H1 (cell line): ENCODE measurements around the gene CACNG6. TPM values are rescaled to one million over a fixed set of nuclear protein-coding genes. Genes with fewer than 3 reads are reported as not detected.

Experiments used
- FOSL1 ChIP-seq: IDR thresholded peaks from 2 replicates; pipeline ENCODE4 v1.6.1; 2011; ENCODE audit warnings: mild to moderate bottlenecking, low read depth, low read length, moderate library complexity; ENCODE audit not compliant: insufficient read depth
- POLR2A ChIP-seq, 2 experiments: IDR thresholded peaks; 1 replicate in 1 of 2; 2 replicates in 1 of 2; pipeline ENCODE4 v1.6.1; 2011; ENCODE audit warnings: low read depth in 2 of 2, low read length in 2 of 2, mild to moderate bottlenecking in 2 of 2; ENCODE audit errors: control extremely low read depth in 1 of 2
- microRNA counts: library from miRNA; unstranded; fragments of <30 nt; microRNA quantifications from one replicate; lab custom pipeline; 2015
- polyA plus RNA-seq, 7 experiments: library from polyadenylated mRNA; depleted of rRNA in 3 of 7; stranded (reverse) in 5 of 7; unstranded in 2 of 7; fragments of >200 nt in 5 of 7; fragments of 200-250 nt in 2 of 7; gene quantifications; 1 replicate in 5 of 7; 2 replicates in 1 of 7; 4 replicates in 1 of 7; pipeline versions ENCODE4 v1.2.1 to v1.2.3, GENCODE V29; 2011 to 2013; ENCODE audit warnings: missing spikeins in 2 of 7, mixed read lengths in 2 of 7
- small RNA-seq: library from polyadenylated mRNA; stranded (forward); fragments of <200 nt; extraction: miRNeasy Mini kit (QIAGEN cat#:217004); gene quantifications from one replicate; pipeline ENCODE3, GENCODE V24; 2013; ENCODE audit not compliant: insufficient read depth
- total RNA-seq: library from RNA; stranded (reverse); fragmentation: NEBNext Ultra II Directional; extraction: Animal tissue kit (Norgen Biotek cat#: 25700); gene quantifications from 2 replicates; pipeline ENCODE4 v1.2.1, GENCODE V29; 2021

Gene CACNG6
- total and polyA plus RNA-seq, 2 of the 8 experiments (the other 6 are each of a cell fraction or from before 2014, with no cell fraction given): 1.2 to 1.6 TPM

GRCh38 chr19:54047616-54048015 lies 56.2 kb downstream of the CACNG6 start (continued):
- TF ChIP-seq FOSL1 (no peak), POLR2A (IDR thresholded peaks at IDR 0.05; ENCODE audit: control extremely low read depth in 1 of 2, low read depth in 2 of 2, low read length in 2 of 2) (no peak)

MicroRNAs encoded within 50 kb of the gene (microRNA counts, 767-probe panel; counts per million panel counts)
- 879 counts per million, percentile 95 among the panel's probes with 10 or more counts for microRNA hsa-miR-935 (lab: Ali Mortazavi, UCI)

Small RNA genes lying within 50 kb of the gene (small RNA-seq; reads per million reads assigned to genes)
- not detected for gene AC012314.20

Other genes with a start within 250 kb of the CACNG6 start
- 1.8 and 1.9 TPM in 2 replicates for gene NLRP12, start 167.3 kb upstream of the CACNG6 start, total RNA-seq
- 1.0 and 2.5 TPM in 2 replicates for gene NLRP12, start 167.3 kb upstream of the CACNG6 start, polyA plus RNA-seq (2011; rRNA removed)
- gene MYADM, start 123.8 kb upstream of the CACNG6 start, total RNA-seq: 70.1 and 70.5 TPM in 2 replicates
- 74.2 and 122 TPM in 2 replicates for gene MYADM, start 123.8 kb upstream of the CACNG6 start, polyA plus RNA-seq (2011; rRNA removed)
- 10.6 and 12.4 TPM in 2 replicates for gene PRKCG, start 109.4 kb upstream of the CACNG6 start, total RNA-seq
- 6.1 and 14.0 TPM in 2 replicates for gene PRKCG, start 109.4 kb upstream of the CACNG6 start, polyA plus RNA-seq (2011; rRNA removed)
- gene CACNG7, start 82.4 kb upstream of the CACNG6 start, total RNA-seq: 28.9 and 29.9 TPM in 2 replicates
- gene CACNG7, start 82.4 kb upstream of the CACNG6 start, polyA plus RNA-seq (2011; rRNA removed): 69.8 and 127 TPM in 2 replicates
- gene CACNG8, start 28.7 kb upstream of the CACNG6 start, total RNA-seq: 4.5 and 5.7 TPM in 2 replicates
- gene CACNG8, start 28.7 kb upstream of the CACNG6 start, polyA plus RNA-seq (2011; rRNA removed): 0.41 and 0.93 TPM in 2 replicates
- 0.65 TPM in 1 of 2 replicates, not detected in the other for gene VSTM1, start 72.3 kb downstream of the CACNG6 start, total RNA-seq
- 0.12 and 0.17 TPM in 2 replicates for gene VSTM1, start 72.3 kb downstream of the CACNG6 start, polyA plus RNA-seq (2011; rRNA removed)
- not detected in 2 replicates for gene TARM1, start 89.7 kb downstream of the CACNG6 start, total RNA-seq
- gene TARM1, start 89.7 kb downstream of the CACNG6 start, polyA plus RNA-seq (2011; rRNA removed): not detected in 2 replicates
- 0.90 and 1.1 TPM in 2 replicates for gene OSCAR, start 109.2 kb downstream of the CACNG6 start, total RNA-seq
- 1.1 and 2.2 TPM in 2 replicates for gene OSCAR, start 109.2 kb downstream of the CACNG6 start, polyA plus RNA-seq (2011; rRNA removed)
- gene NDUFA3, start 111.2 kb downstream of the CACNG6 start, total RNA-seq: 175 and 177 TPM in 2 replicates
- gene NDUFA3, start 111.2 kb downstream of the CACNG6 start, polyA plus RNA-seq (2011; rRNA removed): 208 and 294 TPM in 2 replicates
- gene TFPT, start 124.0 kb downstream of the CACNG6 start, total RNA-seq: 17.7 TPM in 2 replicates
- gene TFPT, start 124.0 kb downstream of the CACNG6 start, polyA plus RNA-seq (2011; rRNA removed): 10.4 and 17.3 TPM in 2 replicates
- gene PRPF31, start 124.1 kb downstream of the CACNG6 start, total RNA-seq: 89.5 and 97.4 TPM in 2 replicates
- gene PRPF31, start 124.1 kb downstream of the CACNG6 start, polyA plus RNA-seq (2011; rRNA removed): 51.1 and 67.1 TPM in 2 replicates
- gene CNOT3, start 146.1 kb downstream of the CACNG6 start, total RNA-seq: 82.9 and 86.4 TPM in 2 replicates
- 21.2 and 44.0 TPM in 2 replicates for gene CNOT3, start 146.1 kb downstream of the CACNG6 start, polyA plus RNA-seq (2011; rRNA removed)
- gene LENG1, start 168.1 kb downstream of the CACNG6 start, total RNA-seq: 4.4 and 4.6 TPM in 2 replicates
- gene LENG1, start 168.1 kb downstream of the CACNG6 start, polyA plus RNA-seq (2011; rRNA removed): 1.2 and 1.5 TPM in 2 replicates
- gene TMC4, start 181.5 kb downstream of the CACNG6 start, total RNA-seq: 5.5 and 6.8 TPM in 2 replicates
- gene TMC4, start 181.5 kb downstream of the CACNG6 start, polyA plus RNA-seq (2011; rRNA removed): 6.3 and 12.8 TPM in 2 replicates
- 90.9 and 103 TPM in 2 replicates for gene MBOAT7, start 197.9 kb downstream of the CACNG6 start, total RNA-seq
- 85.5 and 147 TPM in 2 replicates for gene MBOAT7, start 197.9 kb downstream of the CACNG6 start, polyA plus RNA-seq (2011; rRNA removed)
- 22.5 and 24.2 TPM in 2 replicates for gene TSEN34, start 199.7 kb downstream of the CACNG6 start, total RNA-seq
- 52.3 and 55.4 TPM in 2 replicates for gene TSEN34, start 199.7 kb downstream of the CACNG6 start, polyA plus RNA-seq (2011; rRNA removed)
- 1,609 and 1,661 TPM in 2 replicates for gene RPS9, start 209.2 kb downstream of the CACNG6 start, total RNA-seq
- gene RPS9, start 209.2 kb downstream of the CACNG6 start, polyA plus RNA-seq (2011; rRNA removed): 4,172 and 4,900 TPM in 2 replicates
- not detected in 2 replicates for gene LILRB3, start 231.4 kb downstream of the CACNG6 start, total RNA-seq
- not detected in 2 replicates for gene LILRB3, start 231.4 kb downstream of the CACNG6 start, polyA plus RNA-seq (2011; rRNA removed)